K562 (cell line): Measurements from ENCODE around the gene SLC5A3. TPM values are rescaled to one million over a fixed set of nuclear protein-coding genes. Genes with fewer than 3 reads are reported as not detected.

Experiments used
- ATAC-seq: fragments of 200-7000 bp; cut with Tn5 transposase; 3 replicates; pipeline ENCODE4 v1.9.1; 2020; ENCODE audit warnings: moderate library complexity
- BruUV-seq: library from RNA; stranded (reverse); fragments of 400-500 nt; replicated peaks from 2 replicates; lab custom pipeline; 2021; lab: Mats Ljungman, UMichigan
- CTCF ChIA-PET: fragments of 300-600 bp; formaldehyde crosslinking; extraction: SDS; loops from one replicate; lab custom pipeline; 2021; ENCODE audit warnings: low intra/inter-chr PET ratio; lab: Yijun Ruan, JAX
- POLR2A ChIA-PET: fragments of 300-600, 350-650 bp; sonication (Branson Sonifier 250); formaldehyde crosslinking; extraction: SDS; loops from one replicate; lab custom pipeline; 2021; ENCODE audit warnings: antibody characterized with exemption, inconsistent platforms; lab: Yijun Ruan, JAX
- DNase-seq, 4 experiments: peaks; one replicate each; pipeline versions ENCODE4 v3.0.0 to v3.0.0-alpha.2; 2011 to 2018; ENCODE audit warnings: low spot score in 3 of 4, mixed read lengths in 3 of 4; ENCODE audit errors: extremely low read depth in 1 of 4
- FAIRE-seq: peaks from 2 replicates; lab custom pipeline; 2011; peaks lifted over from hg19 to GRCh38; lab: Jason Lieb, UNC
- H2AFZ ChIP-seq: 2 replicates; pipeline ENCODE4 v1.6.0; 2011; ENCODE audit warnings: low read depth, low read length, control low read depth, inconsistent platforms
- H3K27ac ChIP-seq: fragments of 200-600 bp; 3 replicates; pipeline ENCODE4 v1.8.0; 2011; ENCODE audit warnings: low read depth, mild to moderate bottlenecking, control low read depth, inconsistent platforms, low read length, moderate library complexity, mixed read lengths; ENCODE audit errors: extremely low read depth
- H3K27me3 ChIP-seq, 2 experiments: fragments of 300-600 bp in 1 of 2; 2 replicates in 1 of 2; 3 replicates in 1 of 2; pipeline versions ENCODE4 v1.6.0 to v1.8.0; 2011; ENCODE audit warnings: inconsistent platforms in 2 of 2, low read length in 2 of 2, mild to moderate bottlenecking in 1 of 2, mixed read lengths in 1 of 2, moderate library complexity in 1 of 2; ENCODE audit not compliant: control insufficient read depth in 2 of 2, insufficient read depth in 2 of 2
- H3K36me3 ChIP-seq: fragments of 300-600 bp; 3 replicates; pipeline ENCODE4 v1.8.0; 2011; ENCODE audit warnings: mild to moderate bottlenecking, low read length, inconsistent platforms; ENCODE audit not compliant: control insufficient read depth, insufficient read depth
- H3K4me1 ChIP-seq, 2 experiments: fragments of 200-600 bp in 1 of 2; replicated peaks in 1 of 2; 2 replicates in 1 of 2; 3 replicates in 1 of 2; pipeline versions ENCODE4 v1.5.1 to v1.8.0; 2011; ENCODE audit warnings: inconsistent platforms in 2 of 2, low read length in 2 of 2, mild to moderate bottlenecking in 1 of 2, mixed read lengths in 1 of 2, moderate library complexity in 1 of 2; ENCODE audit not compliant: control insufficient read depth in 2 of 2, insufficient read depth in 2 of 2
- H3K4me2 ChIP-seq: 2 replicates; pipeline ENCODE4 v1.6.1; 2011; ENCODE audit warnings: low read length, control low read depth, inconsistent platforms, mixed read lengths; ENCODE audit not compliant: insufficient read depth
- H3K4me3 ChIP-seq: fragments of 200-600 bp; sonication (generic), shearing (Covaris generic); 2 replicates; pipeline ENCODE4 v1.5.1; 2016; ENCODE audit warnings: control low read depth, inconsistent platforms
- H3K79me2 ChIP-seq: fragments of 200-600 bp; 3 replicates; pipeline ENCODE4 v1.8.0; 2011; ENCODE audit warnings: low read length, inconsistent platforms; ENCODE audit not compliant: control insufficient read depth, insufficient read depth
- H3K9ac ChIP-seq, 2 experiments: 2 replicates each; pipeline versions ENCODE4 v1.6.0 to v1.6.1; 2011; ENCODE audit warnings: low read depth in 2 of 2, low read length in 2 of 2, control low read depth in 1 of 2, inconsistent platforms in 1 of 2, mild to moderate bottlenecking in 1 of 2, mixed read lengths in 1 of 2; ENCODE audit not compliant: insufficient read depth in 1 of 2
- H3K9me1 ChIP-seq: one replicate; pipeline ENCODE4 v1.6.0; 2011; ENCODE audit warnings: inconsistent platforms, mild to moderate bottlenecking, low read length, moderate library complexity; ENCODE audit not compliant: control insufficient read depth, insufficient read depth
- H3K9me3 ChIP-seq: replicated peaks from 2 replicates; pipeline ENCODE4 v1.5.1; 2011; ENCODE audit warnings: low read depth, low read length, inconsistent platforms; ENCODE audit not compliant: control insufficient read depth, insufficient read depth
- H4K20me1 ChIP-seq: replicated peaks from 2 replicates; pipeline ENCODE4 v1.6.1; 2011; ENCODE audit warnings: low read length, inconsistent platforms, mixed read lengths; ENCODE audit not compliant: control insufficient read depth, insufficient read depth
- CBFB ChIP-seq: sonication (generic); formaldehyde crosslinking; IDR thresholded peaks from 2 replicates; pipeline ENCODE4 v1.4.0; 2020; ENCODE audit warnings: mild to moderate bottlenecking, missing genetic modification reagents
- CBX1 ChIP-seq: sonication (generic); IDR thresholded peaks from 2 replicates; pipeline ENCODE4 v1.6.1; 2016; ENCODE audit warnings: antibody characterized with exemption, low read depth, mild to moderate bottlenecking
- DEAF1 ChIP-seq: fragments of 450-650 bp; formaldehyde crosslinking; IDR thresholded peaks from 2 replicates; pipeline ENCODE4 v1.4.0; 2020; ENCODE audit warnings: mild to moderate bottlenecking, moderate library complexity
- FOXA3 ChIP-seq, 2 experiments: fragments of 450-650 bp in 1 of 2; sonication (generic) in 1 of 2; formaldehyde crosslinking; IDR thresholded peaks in 1 of 2; conservative IDR thresholded peaks in 1 of 2; 2 replicates each; pipeline versions ENCODE4 v1.4.0 to v1.8.0; 2020 to 2022; ENCODE audit warnings: mild to moderate bottlenecking in 2 of 2, missing genetic modification reagents in 1 of 2
- GATA2 ChIP-seq: sonication (generic); formaldehyde crosslinking; IDR thresholded peaks from 2 replicates; pipeline ENCODE4 v1.4.0; 2020; ENCODE audit warnings: mild to moderate bottlenecking, missing genetic modification reagents
- MYC ChIP-seq, 2 experiments: fragments of 250-450 bp in 1 of 2; sonication (Bioruptor Pico) in 1 of 2; IDR thresholded peaks; 2 replicates each; pipeline versions ENCODE4 v1.5.1 to v1.6.1; 2012 to 2021; ENCODE audit warnings: low read depth in 2 of 2, borderline replicate concordance in 1 of 2, improper control_type of control experiment in 1 of 2, low read length in 1 of 2, mild to moderate bottlenecking in 1 of 2, moderate library complexity in 1 of 2
- PATZ1 ChIP-seq: fragments of 250-450 bp; sonication (Bioruptor Pico); IDR thresholded peaks from 2 replicates; pipeline ENCODE4 v1.5.0; 2020; ENCODE audit warnings: mild to moderate bottlenecking, borderline replicate concordance
- PHTF2 ChIP-seq: fragments of 250-450 bp; sonication (Bioruptor Pico); IDR thresholded peaks from 2 replicates; pipeline ENCODE4 v1.5.0; 2021; ENCODE audit warnings: mild to moderate bottlenecking
- RAD21 ChIP-seq, 2 experiments: fragments of 250-450 bp in 1 of 2; fragments of 450-650 bp in 1 of 2; sonication (Bioruptor Pico) in 1 of 2; formaldehyde crosslinking in 1 of 2; IDR thresholded peaks in 1 of 2; conservative IDR thresholded peaks in 1 of 2; 2 replicates each; pipeline versions ENCODE4 v1.4.0 to v1.8.0; 2020 to 2022; ENCODE audit warnings: mild to moderate bottlenecking in 2 of 2, moderate library complexity in 1 of 2
- TEAD1 ChIP-seq, 2 experiments: fragments of 450-650 bp in 1 of 2; sonication (generic) in 1 of 2; formaldehyde crosslinking; IDR thresholded peaks; 2 replicates each; pipeline versions ENCODE4 v1.4.0 to v1.8.0; 2020 to 2022; ENCODE audit warnings: mild to moderate bottlenecking in 2 of 2, missing genetic modification reagents in 1 of 2
- ZBTB9 ChIP-seq: fragments of 450-650 bp; formaldehyde crosslinking; IDR thresholded peaks from 2 replicates; pipeline ENCODE4 v1.4.0; 2020; ENCODE audit warnings: mild to moderate bottlenecking, moderate library complexity
- ZNF324 ChIP-seq: fragments of 250-450 bp; sonication (Bioruptor Pico); IDR thresholded peaks from 2 replicates; pipeline ENCODE4 v1.4.0; 2020; ENCODE audit warnings: mild to moderate bottlenecking
- ZNF354B ChIP-seq: fragments of 250-450 bp; sonication (Bioruptor Pico); IDR thresholded peaks from 2 replicates; pipeline ENCODE4 v1.4.0; 2020
- ZNF696 ChIP-seq: fragments of 250-450 bp; sonication (Bioruptor Pico); conservative IDR thresholded peaks from 2 replicates; pipeline ENCODE4 v1.4.0; 2020; ENCODE audit warnings: mild to moderate bottlenecking, moderate library complexity
- ZSCAN32 ChIP-seq: fragments of 450-650 bp; formaldehyde crosslinking; IDR thresholded peaks from 2 replicates; pipeline ENCODE4 v1.4.0; 2020; ENCODE audit warnings: mild to moderate bottlenecking, moderate library complexity
- WGBS: fragments of 100-300 bp; shearing (Covaris generic); methylation state at CpG from one replicate; pipeline ENCODE4 v1.1.6; 2016; ENCODE audit warnings: low coverage, mixed read lengths; ENCODE audit not compliant: insufficient coverage; ENCODE audit errors: missing lambda C conversion rate; 5-methylcytosine and 5-hydroxymethylcytosine counted together
- in situ Hi-C: fragments of 300-500 bp; cut with MboI; formaldehyde crosslinking; loops from 4 replicates; pipeline ENCODE4 v1.15.0; 2018; ENCODE audit warnings: inconsistent platforms, mixed read lengths
- intact Hi-C: fragments of 100-400 bp; cut with micrococcal nuclease; formaldehyde crosslinking; loops from 2 replicates; pipeline ENCODE4 v1.14.2; 2022
- polyA plus RNA-seq, 8 experiments: library from polyadenylated mRNA; depleted of rRNA in 4 of 8; stranded (reverse) in 5 of 8; unstranded in 3 of 8; fragments of >200 nt; fragmentation: Nextera tagmentation in 2 of 8; fragmentation: Illumina TruSeq in 1 of 8; extraction: Ambion mirVana in 2 of 8; extraction: Trizol in 1 of 8; gene quantifications; 2 replicates each; pipeline versions ENCODE4 v1.2.1 to v1.2.3, GENCODE V29; 2011 to 2014; ENCODE audit warnings: inconsistent platforms in 1 of 8, missing spikeins in 1 of 8
- total RNA-seq, 7 experiments: library from RNA; depleted of rRNA in 6 of 7; stranded (reverse); fragments of >200 nt in 6 of 7; fragmentation: Illumina TruSeq in 2 of 7; extraction: Trizol in 2 of 7; gene quantifications; 2 replicates each; pipeline versions ENCODE4 v1.2.1 to v1.2.3, GENCODE V29; 2011 to 2021; ENCODE audit warnings: low replicate concordance in 1 of 7

Gene SLC5A3
- total and polyA plus RNA-seq, 9 of the 15 experiments (the other 6 are each of a cell fraction or from before 2014, with no cell fraction given): 2.9 to 20.6 (median 9.0) TPM

GRCh38 chr21:34075091-34075425 lies 1.7 kb downstream of the SLC5A3 start:
- no peak for ATAC-seq
- Histone ChIP-seq H3K4me1 (peaks cover 9 to 37% of the 10 kb centered on the region in 2 experiments; a peak in 4 of 5 replicates), H3K4me3 (peak overlapping the region; percentile 65; the same call in 1 of the 2 replicates), H3K9ac (peak overlapping the region in 1 of 2 experiments; percentile 77; a peak in 2 of 4 replicates), H4K20me1 (peaks cover 8% of the 10 kb centered on the region; the same call in 1 of the 2 replicates), H3K9me3 (no peaks in the 10 kb centered on the region), H3K36me3 (peaks cover 43% of the 10 kb centered on the region), H2AFZ (no peak overlapping the region), H3K27ac (peak overlapping the region; percentile 74; the same call in 2 of the 3 replicates), H3K9me1 (no peaks in the 10 kb centered on the region), H3K27me3 (no peaks in the 10 kb centered on the region), H3K79me2 (peaks cover 59% of the 10 kb centered on the region), H3K4me2 (peak overlapping the region; percentile 83)
- ChIA-PET CTCF (interaction anchor here (0.7 kb wide), 1 partner anchor 54 kb away, joined by 3 read pairs; no protein-coding TSS in a partner anchor), POLR2A (interaction anchor here (0.7 to 5.3 kb wide), 5 partner anchors 11 to 151 kb away, joined by 3 to 33 read pairs (median 9); no protein-coding TSS in a partner anchor)
- in situ Hi-C loops (no loop called here), intact Hi-C loops (loop anchor here (10.0 kb wide), 1 partner anchor 130 kb away; no protein-coding TSS in a partner anchor)
- DNase-seq: no peak
- no peak for FAIRE-seq
- BruUV-seq: no TSS peak
- 36% methylated on average over 2 of the region's 2 CpGs for WGBS
- TF ChIP-seq TEAD1 (CRISPR knock-in tag; IDR thresholded peaks at IDR 0.05) (0 out of 4 replicates have a peak, but pooled peaks of 1 of the 2 experiments have one; percentile 22), PHTF2 (CRISPR knock-in tag) (0 out of 2 replicates have a peak, but pooled peaks have one; percentile 56), ZNF354B (no peak), ZSCAN32 (no peak), PATZ1 (CRISPR knock-in tag) (no peak), FOXA3 (CRISPR knock-in tag; conservative IDR thresholded peaks at IDR 0.05 in 1 of 2, IDR thresholded peaks at IDR 0.05 in 1 of 2) (0 out of 4 replicates have a peak, but pooled peaks of 1 of the 2 experiments have one; percentile 12), ZNF324 (CRISPR knock-in tag) (0 out of 2 replicates have a peak, but pooled peaks have one; percentile 10), CBX1 (no peak), ZNF696 (CRISPR knock-in tag) (0 out of 2 replicates have a peak, but pooled peaks have one; percentile 9), GATA2 (0 out of 2 replicates have a peak, but pooled peaks have one; percentile 1), RAD21 (CRISPR knock-in tag; conservative IDR thresholded peaks at IDR 0.05 in 1 of 2, IDR thresholded peaks at IDR 0.05 in 1 of 2) (0 out of 4 replicates have a peak, but pooled peaks of 1 of the 2 experiments have one; percentile 22), MYC (IDR thresholded peaks at IDR 0.05; ENCODE audit: low read depth, low read length) (0 out of 2 replicates have a peak, but pooled peaks have one; percentile 15), MYC (CRISPR knock-in tag; IDR thresholded peaks at IDR 0.05; ENCODE audit: borderline replicate concordance, low read depth) (no peak), CBFB (CRISPR knock-in tag) (no peak), ZBTB9 (CRISPR knock-in tag) (0 out of 2 replicates have a peak, but pooled peaks have one; percentile 32), DEAF1 (CRISPR knock-in tag) (0 out of 2 replicates have a peak, but pooled peaks have one; percentile 24)
